Forelimb muscle (tissue), 1 donor: Measurements from ENCODE around the gene TNFRSF1A. TPM values are rescaled to one million over a fixed set of nuclear protein-coding genes. Genes with fewer than 3 reads are reported as not detected.

Experiments
- DNase-seq: peaks from one replicate; pipeline ENCODE4 v3.0.0-alpha.2; 2013; ENCODE audit warnings: low read depth
- polyA plus RNA-seq: library from polyadenylated mRNA; unstranded; fragments of 120-200 nt; gene quantifications from one replicate; pipeline ENCODE4 v1.2.1, GENCODE V29; 2013; ENCODE audit not compliant: insufficient read length

Gene TNFRSF1A
- 50.8 TPM for polyA plus RNA-seq

GRCh38 chr12:6341417-6342139 is at the start of gene TNFRSF1A:
Gene TNFRSF1A, minus strand, starts transcription at chr12:6342076. Its CDS starts 262 bp downstream, at chr12:6341814.
- DNase-seq, result peak; percentile 62

- DNase-seq, result no peak
These were observed 49.1 kb upstream of the TNFRSF1A start for GRCh38 chr12:6391013-6391412.

GRCh38 chr12:6390084-6390799 is 48.4 kb upstream of the TNFRSF1A start:
- no peak for DNase-seq

GRCh38 chr12:6387541-6387940 is 45.7 kb upstream of the TNFRSF1A start:
- no peak for DNase-seq

GRCh38 chr12:6386491-6386890 is 44.6 kb upstream of the TNFRSF1A start:
- no peak for DNase-seq

GRCh38 chr12:6386038-6386437 is 44.2 kb upstream of the TNFRSF1A start:
- DNase-seq, result no peak

GRCh38 chr12:6384499-6385436 is 42.9 kb upstream of the TNFRSF1A start:
- DNase-seq, result no peak

GRCh38 chr12:6383572-6384498 is 42.0 kb upstream of the TNFRSF1A start, which contains the start of gene LTBR:
Gene LTBR, plus strand, starts transcription at chr12:6384162. Its CDS starts 197 bp downstream, at chr12:6384359.
- DNase-seq, result peak; percentile 63

- DNase-seq, result no peak
These were observed 41.1 kb upstream of the TNFRSF1A start for GRCh38 chr12:6382982-6383381.

- DNase-seq, result no peak
These were observed 40.5 kb upstream of the TNFRSF1A start for GRCh38 chr12:6382371-6382770.

- DNase-seq, result no peak
These were observed 38.6 kb upstream of the TNFRSF1A start for GRCh38 chr12:6380141-6381121.

GRCh38 chr12:6378709-6379472 is 37.0 kb upstream of the TNFRSF1A start:
- no peak for DNase-seq

GRCh38 chr12:6377667-6377994 is 35.8 kb upstream of the TNFRSF1A start:
- DNase-seq, result no peak

- DNase-seq, result no peak
These were observed 35.2 kb upstream of the TNFRSF1A start for GRCh38 chr12:6376870-6377666.

GRCh38 chr12:6376079-6376869 is 34.4 kb upstream of the TNFRSF1A start:
- no peak for DNase-seq

- no peak for DNase-seq
These were observed 33.6 kb upstream of the TNFRSF1A start, which contains the start of gene SCNN1A for GRCh38 chr12:6375269-6376078. Gene SCNN1A, minus strand, starts transcription at chr12:6375563. Its CDS starts 780 bp downstream, at chr12:6374783.
